HL-60/S4 treated with retinoic acid at 250 ng/mL for 4 days and 3 days (cell line): ENCODE data around the gene TLX2.

Experiments
- in situ Hi-C: fragments of 300-500 bp; cut with MboI; formaldehyde crosslinking; loops from 2 replicates; pipeline ENCODE4 v1.7.0; 2022; ENCODE audit warnings: low sequenced_read_pairs

TLX2 gene

GRCh38 chr2:74530239-74531187 lies 16.3 kb downstream of the TLX2 start:
- in situ Hi-C loops = no loop called here

DNA sequence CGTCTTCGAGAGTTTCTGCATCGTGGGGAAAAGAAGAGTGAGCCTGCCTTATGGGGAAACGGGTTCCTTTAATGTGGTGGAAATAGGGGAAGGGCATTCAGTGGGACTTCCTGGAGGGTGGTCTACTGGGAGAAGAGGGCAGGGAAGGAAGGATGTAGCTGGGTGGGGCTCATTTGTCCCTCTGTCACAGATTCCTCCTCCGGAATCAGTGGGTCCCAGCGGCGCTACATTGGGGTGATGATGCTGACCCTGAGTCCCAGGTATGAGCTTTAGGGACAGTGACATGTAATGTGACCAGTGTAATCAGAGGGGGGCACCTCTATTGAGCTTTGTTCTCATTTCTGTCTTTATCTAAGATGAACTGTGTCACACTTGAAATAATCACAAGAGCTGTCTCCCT lies 17.4 kb downstream of the TLX2 start:
- in situ Hi-C loops = no loop called here

GRCh38 chr2:74532222-74532621 lies 18.0 kb downstream of the TLX2 start:
- in situ Hi-C loops = no loop called here

DNA sequence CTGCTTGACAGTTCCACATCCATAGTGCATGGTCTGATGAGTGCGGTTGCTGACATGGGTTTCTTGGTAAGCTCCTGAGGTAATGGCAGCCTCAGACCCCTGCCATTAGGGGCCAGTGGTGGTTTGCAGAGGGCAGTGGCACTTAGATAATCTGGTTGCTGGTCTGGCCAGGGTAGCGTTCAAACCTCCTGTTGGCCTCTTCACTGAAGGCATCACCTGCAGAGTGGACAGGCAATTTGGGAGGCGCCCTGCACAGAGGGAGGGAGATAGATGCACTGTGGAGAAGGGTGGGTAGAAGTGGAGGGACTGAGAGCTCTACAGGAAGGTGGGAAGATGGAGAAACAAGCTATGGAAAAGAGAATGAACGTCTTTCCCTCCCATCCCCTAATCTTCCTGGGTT lies 19.2 kb downstream of the TLX2 start:
- in situ Hi-C loops = no loop called here

DNA sequence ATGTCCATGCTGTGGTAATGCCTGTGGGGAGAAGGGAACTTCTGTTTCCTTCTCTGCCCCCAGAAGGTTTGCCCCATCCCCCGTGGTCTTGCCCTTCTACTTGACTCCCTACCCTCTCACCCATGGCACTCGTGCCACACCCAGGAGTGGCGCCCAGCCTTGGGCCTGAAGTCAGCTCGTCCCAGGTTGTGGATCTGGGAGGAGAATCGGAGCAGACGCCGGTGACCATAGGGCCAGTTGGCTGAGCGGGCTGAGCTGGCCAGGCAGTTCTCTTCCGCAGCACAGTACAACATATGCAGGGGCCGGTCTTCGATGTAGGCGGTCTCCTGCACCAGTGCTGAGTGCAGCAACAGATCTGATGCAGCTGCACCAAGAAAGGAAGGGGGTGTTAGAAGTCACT lies 20.2 kb downstream of the TLX2 start:
- in situ Hi-C loops = no loop called here

DNA sequence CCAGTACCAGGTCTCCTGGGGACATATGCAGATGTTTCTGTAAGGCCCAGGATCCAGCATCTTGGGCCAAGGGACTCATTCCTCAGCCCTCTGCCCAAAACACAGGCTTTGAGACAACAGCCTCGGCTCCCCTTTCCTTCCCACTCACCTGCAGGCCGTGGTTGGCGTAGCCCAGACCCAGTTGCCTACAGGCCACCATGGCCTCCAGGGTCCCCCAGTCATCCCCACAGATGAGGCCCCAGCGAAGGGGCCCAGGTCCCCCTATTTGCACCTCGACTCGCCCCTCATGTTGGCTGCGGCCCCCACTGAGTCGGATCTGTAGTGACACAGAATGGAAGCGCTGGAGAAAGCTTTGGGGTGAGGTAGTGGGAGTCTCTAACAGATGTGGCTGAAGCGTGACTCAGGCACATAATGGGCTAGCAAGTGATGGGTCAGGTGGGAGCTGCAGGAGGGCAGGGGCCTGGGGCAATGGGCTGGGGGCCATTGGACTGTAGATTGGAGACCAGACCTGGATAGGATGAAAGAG lies 21.3 kb downstream of the TLX2 start:
- in situ Hi-C loops = no loop called here

DNA sequence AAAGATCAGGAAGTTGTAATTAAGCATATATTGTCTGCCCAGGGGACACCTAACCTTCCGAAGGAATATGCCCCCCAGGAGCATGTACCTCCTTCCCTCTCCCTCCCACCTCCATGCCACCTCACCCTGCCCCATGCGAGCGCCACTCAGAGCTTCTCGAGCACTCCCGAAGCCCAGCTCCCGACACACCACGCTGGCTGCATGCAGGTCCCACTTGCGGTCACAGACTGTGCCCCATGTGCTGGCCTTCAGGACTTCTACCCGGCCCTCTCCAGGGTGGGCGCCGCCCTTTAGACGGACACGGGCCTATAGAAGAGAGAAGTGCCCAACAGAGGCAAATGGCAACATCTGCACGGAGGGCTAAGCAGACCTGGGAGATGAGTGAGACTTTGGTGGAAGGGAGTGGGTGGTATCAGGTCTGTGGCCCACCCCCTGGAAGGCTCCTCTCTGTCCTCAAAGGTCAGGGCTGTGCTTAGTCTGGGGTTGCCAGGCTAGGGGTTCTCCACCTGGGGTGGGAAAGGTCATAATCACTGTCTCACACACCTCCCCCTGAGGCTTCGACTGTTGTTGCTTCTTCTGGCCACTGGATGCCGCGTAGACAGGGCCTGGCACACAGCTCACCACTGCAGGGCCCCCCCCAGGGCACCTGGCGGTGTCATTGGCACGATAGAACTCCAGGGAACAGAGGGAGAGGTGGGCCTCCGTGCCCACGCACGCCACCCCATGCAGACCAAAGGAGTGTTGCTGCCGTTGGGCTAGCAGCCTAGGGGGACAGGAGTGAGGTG lies 22.1 kb downstream of the TLX2 start:
- in situ Hi-C loops = no loop called here

GRCh38 chr2:74537140-74537539 lies 22.9 kb downstream of the TLX2 start:
- in situ Hi-C loops = no loop called here

- in situ Hi-C loops = no loop called here
These were observed 24.7 kb downstream of the TLX2 start for GRCh38 chr2:74538881-74539339.

DNA sequence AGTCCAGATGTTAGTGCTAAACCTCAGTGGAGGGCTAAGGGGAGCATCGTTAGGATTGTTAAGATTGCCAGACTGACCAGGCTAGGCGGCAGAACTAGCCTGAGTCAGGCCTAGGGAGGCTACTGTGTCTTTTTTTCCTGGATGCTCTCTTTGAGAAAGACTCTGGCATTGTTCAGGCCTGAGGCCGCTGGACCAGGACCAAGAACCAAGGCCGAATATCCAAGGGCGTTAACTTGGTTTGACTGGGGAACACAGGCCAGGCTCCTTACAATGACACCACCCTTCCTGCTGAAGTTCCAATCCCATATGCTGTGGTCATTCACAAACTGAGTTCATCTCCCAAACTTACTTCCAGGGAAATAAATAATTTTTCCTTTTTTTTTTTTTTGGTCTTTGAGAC lies 26.0 kb downstream of the TLX2 start:
- in situ Hi-C loops = no loop called here

- in situ Hi-C loops = no loop called here
These were observed 28.7 kb downstream of the TLX2 start for GRCh38 chr2:74542978-74543377.

DNA sequence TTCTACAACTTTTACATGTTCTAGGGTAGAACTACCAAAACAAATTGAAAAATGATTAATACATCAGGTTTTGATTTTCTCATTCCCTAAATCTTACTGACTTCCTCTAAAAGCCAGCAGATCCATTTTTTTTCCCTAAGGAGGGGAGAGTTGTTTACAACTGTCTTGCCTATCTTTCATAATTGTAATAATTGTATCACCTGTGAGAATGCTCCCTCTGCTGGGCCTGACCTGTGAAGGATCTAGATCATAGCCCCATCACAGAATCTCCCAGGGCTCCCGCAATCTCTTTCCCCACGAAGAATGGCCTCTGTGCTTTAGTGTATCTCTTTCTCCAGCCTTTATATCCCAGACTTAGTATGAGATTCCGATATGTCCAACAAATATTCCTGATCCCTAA lies 30.4 kb downstream of the TLX2 start:
- in situ Hi-C loops = no loop called here

GRCh38 chr2:74546004-74546403 lies 31.8 kb downstream of the TLX2 start:
- in situ Hi-C loops = no loop called here

DNA sequence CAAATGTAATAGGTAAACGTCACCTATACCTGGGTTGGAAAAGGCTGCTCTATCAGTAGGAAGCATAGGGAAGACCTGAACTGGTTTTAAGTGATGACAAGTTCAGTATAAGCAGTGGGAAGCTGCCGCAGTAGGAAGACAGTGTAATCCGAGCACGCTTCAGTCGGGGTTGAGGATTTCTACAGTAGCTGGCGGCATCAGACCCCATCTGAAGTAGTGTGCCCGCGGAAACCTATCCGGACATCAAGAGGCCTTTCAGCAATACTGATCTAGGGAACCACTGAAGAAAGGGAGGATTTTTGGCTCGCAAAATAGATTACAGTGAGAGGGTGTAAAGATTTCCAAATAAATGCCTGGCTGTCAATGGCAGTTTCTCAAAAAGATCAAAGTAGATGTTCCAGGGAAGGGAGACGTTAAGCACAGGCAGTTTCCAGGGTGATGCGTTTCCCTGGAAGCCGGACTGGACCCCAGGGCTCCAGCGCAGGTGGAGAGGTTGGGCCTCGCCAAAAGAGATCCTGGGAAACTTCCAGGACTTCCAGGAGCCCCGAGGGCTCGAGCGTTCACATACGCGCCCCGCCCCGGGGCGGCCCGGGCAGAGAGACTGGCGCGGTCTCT lies 34.1 kb downstream of the TLX2 start:
- in situ Hi-C loops = no loop called here

DNA sequence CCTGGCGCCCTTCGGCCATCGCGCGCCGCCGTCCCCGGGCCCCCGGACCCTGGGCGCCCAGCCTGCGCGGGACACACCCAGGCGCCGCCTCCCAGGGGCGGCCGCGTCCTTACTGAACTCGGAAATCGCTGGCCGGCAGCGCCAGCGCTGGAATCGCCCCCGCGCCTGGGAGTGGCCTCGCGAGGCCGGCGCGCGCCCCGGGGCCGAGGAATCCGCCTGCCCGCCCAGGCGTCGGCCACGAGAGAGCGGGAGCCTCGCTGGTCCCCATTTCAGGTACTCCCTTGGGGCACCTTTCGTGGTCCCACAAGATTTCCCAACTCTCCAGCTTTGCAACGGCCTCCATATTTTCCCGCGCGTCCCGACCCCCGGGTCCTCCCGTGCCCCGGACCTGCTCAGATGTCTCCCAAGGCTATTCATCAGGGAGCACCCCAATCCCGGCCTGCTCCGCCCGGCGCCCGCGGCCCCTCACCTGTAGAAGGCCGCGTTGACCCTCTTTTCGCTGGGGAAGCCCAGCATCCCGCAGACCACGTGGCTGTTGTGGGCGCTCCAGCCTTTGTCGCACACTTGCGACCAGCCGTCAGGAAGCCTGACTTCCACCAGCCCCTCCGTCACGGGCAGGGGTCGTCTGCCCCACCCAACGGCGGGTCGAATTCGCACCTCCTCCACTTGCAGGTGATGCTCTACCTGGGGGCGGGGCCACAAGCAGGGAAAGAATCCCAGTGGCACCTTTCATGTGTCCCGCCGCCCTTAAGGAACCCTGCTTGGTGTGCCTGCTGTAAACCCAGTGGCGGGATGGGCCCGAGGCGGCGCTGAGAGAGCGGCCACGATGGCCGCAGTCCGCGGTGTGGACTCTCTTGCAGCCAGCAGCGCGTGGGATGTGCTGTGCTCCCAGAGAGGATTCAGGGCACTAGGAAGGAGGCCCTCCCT lies 34.9 kb downstream of the TLX2 start:
- in situ Hi-C loops = no loop called here

DNA sequence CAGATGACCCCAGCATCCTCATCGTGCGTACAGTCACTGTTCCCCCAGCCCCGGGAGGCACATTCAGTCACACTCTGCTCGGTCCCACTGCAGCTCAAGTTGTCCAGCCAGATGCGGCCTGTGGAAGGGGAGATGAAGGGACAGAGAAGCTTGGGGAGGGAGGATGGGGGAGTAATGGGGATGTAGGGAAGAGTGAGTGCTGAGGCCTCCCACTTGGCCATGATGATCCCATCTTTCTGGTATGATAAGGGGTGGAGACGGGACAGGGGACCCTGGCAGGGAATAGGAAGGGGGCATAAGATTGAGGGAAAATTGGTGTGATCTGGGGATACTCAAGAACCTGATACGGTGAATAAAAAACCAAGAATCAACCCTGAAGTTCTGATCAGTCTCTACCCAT lies 36.0 kb downstream of the TLX2 start:
- in situ Hi-C loops = no loop called here

DNA sequence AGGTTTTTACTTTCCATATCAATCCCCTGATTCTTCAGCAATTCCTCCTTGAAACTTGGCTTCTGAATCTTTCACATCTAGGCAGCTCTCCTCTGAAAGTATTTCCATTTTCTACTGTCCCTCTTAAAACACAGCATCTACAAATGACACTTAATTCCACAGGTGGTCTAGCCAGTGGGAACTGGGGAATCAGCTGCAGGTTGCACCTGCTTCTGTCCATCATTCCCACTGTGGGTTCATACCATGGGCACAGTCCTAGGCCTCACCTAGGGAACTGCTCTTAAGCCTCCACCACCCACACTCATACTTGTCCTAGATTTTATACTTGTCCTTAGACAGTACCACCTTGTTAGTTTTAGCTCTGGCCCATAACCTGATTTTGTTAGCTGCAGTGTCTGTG lies 37.3 kb downstream of the TLX2 start:
- in situ Hi-C loops = no loop called here

DNA sequence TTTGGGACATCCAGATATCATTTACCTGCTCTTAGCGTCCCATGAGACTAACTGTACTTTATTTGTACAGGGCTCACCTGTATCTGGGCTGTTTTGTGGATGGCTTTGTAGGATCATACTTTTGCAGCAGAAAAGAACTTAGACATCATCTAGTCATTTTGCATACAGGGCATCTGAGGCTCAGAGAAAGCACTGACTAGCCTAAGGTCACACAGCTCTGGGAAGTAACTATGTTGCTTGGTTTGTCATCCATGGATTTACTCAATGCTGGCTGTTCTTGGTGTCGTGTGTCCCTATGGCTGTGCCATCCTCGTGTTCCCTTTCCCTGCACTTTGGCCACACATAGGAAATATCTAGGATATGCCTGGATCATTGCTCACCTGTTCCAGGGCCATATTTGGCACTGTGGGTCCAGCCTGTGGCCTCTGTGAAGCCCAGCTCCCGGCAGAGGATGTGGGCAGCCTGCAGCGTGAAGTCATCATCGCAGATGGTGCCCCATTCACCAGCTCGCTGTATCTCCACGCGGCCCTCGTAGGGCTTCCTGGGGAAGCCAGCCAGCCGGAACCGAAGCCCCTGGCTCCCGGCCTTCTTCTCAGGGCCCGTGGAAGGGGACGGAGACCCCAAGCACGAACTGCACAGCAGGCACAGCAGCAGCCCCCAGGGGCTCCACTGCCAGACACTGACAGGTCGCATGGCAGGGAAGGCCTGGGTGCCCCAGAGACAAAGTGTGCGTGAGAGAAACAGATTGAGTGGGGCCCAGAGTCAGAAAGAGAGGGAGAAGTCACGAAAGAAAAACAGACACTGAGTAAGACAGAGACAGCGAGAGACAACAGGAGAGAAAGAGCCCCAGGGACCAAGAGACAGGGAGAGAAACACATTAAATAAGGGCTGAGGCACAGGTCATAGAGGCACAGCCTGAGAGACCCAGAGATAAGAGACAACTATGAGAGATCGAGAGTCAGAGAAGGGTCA lies 38.0 kb downstream of the TLX2 start:
- in situ Hi-C loops = no loop called here
